ENCODE data around the gene ACTA1.

GRCh38 chr1:229466887-229467286 lies 33.0 kb upstream of the ACTA1 start:
- no peak for TF ChIP-seq CTCF (conservative IDR thresholded peaks at IDR 0.05; ENCODE audit: low read depth, low read length)
- no peak for TF ChIP-seq EZH2 (IDR thresholded peaks at IDR 0.05; ENCODE audit: borderline replicate concordance, low read depth, low read length, poor library complexity, severe bottlenecking)

Data from A673 (cell line).